Left lung (tissue), 10 donors: Measurements from ENCODE around the gene LIMA1. TPM values are rescaled to one million over a fixed set of nuclear protein-coding genes. Genes with fewer than 3 reads are reported as not detected.

ENCODE experiments used
- ATAC-seq: fragments of 200-7000 bp; cut with Tn5 transposase; one replicate; pipeline ENCODE4 v1.9.1; 2020; ENCODE audit warnings: moderate library complexity
- DNase-seq, 4 donors: peaks; one replicate each; pipeline ENCODE4 v3.0.0-alpha.2; 2013 to 2020
- H3K27ac ChIP-seq, 2 donors: fragments of 200-600 bp; sonication (generic) in 1 of 2; one replicate each; pipeline versions ENCODE4 v1.5.0 to v1.8.0; 2020 to 2021
- H3K27me3 ChIP-seq, 2 donors: fragments of 200-600 bp; sonication (generic) in 1 of 2; one replicate each; pipeline versions ENCODE4 v1.5.0 to v1.8.0; 2020 to 2021
- H3K36me3 ChIP-seq, 2 donors: fragments of 200-600 bp; sonication (generic) in 1 of 2; one replicate each; pipeline versions ENCODE4 v1.5.0 to v1.8.0; 2020 to 2021
- H3K4me1 ChIP-seq, 2 donors: fragments of 200-600 bp; one replicate each; pipeline ENCODE4 v1.8.0; 2021
- H3K4me3 ChIP-seq, 2 donors: fragments of 200-600 bp; sonication (generic) in 1 of 2; one replicate each; pipeline versions ENCODE4 v1.5.0 to v1.8.0; 2020 to 2021; ENCODE audit warnings: mild to moderate bottlenecking in 1 of 2
- H3K9me3 ChIP-seq, 2 donors: fragments of 200-600 bp; sonication (generic) in 1 of 2; one replicate each; pipeline versions ENCODE4 v1.5.0 to v1.8.0; 2020 to 2021
- CTCF ChIP-seq, 2 donors: fragments of 200-600 bp; sonication (generic) in 1 of 2; IDR thresholded peaks; one replicate each; pipeline versions ENCODE4 v1.5.0 to v1.8.0; 2021; ENCODE audit warnings: antibody characterized with exemption in 2 of 2
- intact Hi-C, 2 donors: fragments of 100-400 bp; cut with DNase I; formaldehyde crosslinking; loops; one replicate each; pipeline versions ENCODE4 v1.11.2 to v1.14.2; 2022
- polyA plus RNA-seq, 6 donors: library from polyadenylated mRNA; unstranded; fragments of 120-200 nt; gene quantifications; one replicate each; pipeline ENCODE4 v1.2.1, GENCODE V29; 2013; ENCODE audit not compliant: insufficient read length in 6 of 6
- total RNA-seq, 2 donors: library from RNA; stranded (reverse); fragmentation: NEBNext Ultra II Directional; extraction: Animal tissue kit (Norgen Biotek cat#: 25700); gene quantifications; one replicate each; pipeline ENCODE4 v1.2.1, GENCODE V29; 2021
- donor health status: DM: no; HTN: yes; CAD: no.
- donor health status: DM: no; HTN: no; CAD: no.

The LIMA1 gene
- total and polyA plus RNA-seq, 8 donors: 71.9 to 91.0 (median 81.9) TPM

DNA sequence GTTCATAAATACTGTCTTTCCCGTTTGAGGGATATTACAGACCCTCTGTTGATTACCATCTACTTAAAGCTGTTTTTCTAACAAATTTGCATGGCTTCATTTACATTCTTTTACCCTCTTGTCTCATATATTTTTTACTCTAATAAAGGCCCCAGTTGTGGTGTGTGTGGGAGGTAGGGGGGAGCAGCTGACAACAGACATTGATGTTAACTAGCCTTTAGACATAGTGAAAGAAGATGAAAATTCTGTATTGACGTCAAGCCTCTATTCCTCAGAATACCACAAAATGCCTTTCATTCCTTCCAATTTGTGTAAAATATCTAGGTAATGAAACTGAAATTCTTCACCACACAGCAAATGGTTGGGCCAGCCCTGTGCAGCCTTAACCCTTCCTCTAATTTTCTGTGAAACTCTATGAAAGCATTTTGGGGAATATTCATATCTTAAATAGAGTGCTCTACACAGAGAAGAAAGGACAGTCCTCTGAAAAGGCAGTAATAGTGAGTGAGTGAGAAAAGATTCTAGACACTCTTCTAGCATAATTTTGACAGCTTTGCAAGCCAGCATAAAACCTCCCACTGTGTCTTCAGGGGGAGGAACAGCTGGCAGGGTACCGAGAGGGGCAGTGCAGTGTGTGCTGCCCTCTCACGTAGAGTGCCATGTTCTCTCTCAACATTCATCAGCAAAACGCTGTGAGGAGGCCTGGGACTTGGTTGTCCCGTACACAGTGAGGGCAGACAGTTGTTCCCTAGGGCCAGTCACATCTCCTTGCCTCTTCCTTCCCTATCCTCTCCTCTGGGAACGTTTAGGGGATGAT lies 96.0 kb downstream of the LIMA1 start:
- no peak overlapping the region for H3K4me3 ChIP-seq
- DNase-seq (no peak), ATAC-seq (peak; percentile 9)
- H3K36me3 ChIP-seq: peaks cover 0 to 16% of the 10 kb centered on the region in 2 donors
- no peaks in the 10 kb centered on the region for H3K27me3 ChIP-seq
- TF ChIP-seq CTCF (IDR thresholded peaks at IDR 0.05): no peak
- H3K9me3 ChIP-seq: no peaks in the 10 kb centered on the region
- H3K27ac ChIP-seq: peak overlapping the region; percentile 42 to 53
- intact Hi-C loops: no loop called here
- H3K4me1 ChIP-seq: peaks cover 11 to 13% of the 10 kb centered on the region in 2 donors

DNA sequence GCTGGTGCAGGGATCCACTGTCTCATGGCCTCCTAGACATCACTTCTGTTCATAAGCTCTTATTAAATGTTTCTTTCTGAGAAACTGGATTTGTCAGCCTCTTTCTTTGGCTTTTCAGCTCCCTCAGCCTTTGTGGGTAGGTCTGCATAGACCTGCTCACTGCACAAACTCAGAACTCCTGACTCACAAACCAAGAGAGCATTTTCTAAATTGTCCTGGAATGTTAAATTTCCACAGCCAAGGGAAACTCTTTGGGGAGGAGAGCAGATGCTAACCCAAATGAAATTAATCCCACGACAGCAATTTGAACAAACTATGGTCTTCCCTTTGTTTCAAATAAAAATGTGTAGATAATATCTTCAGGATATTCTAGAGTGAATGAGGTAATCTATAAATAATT lies 96.6 kb downstream of the LIMA1 start:
- H3K27me3 ChIP-seq: no peaks in the 10 kb centered on the region
- H3K36me3 ChIP-seq: peaks cover 0 to 14% of the 10 kb centered on the region in 2 donors
- no peak for DNase-seq
- H3K27ac ChIP-seq: peak overlapping the region; percentile 42 to 53
- ATAC-seq: peak; percentile 16
- TF ChIP-seq CTCF (IDR thresholded peaks at IDR 0.05): no peak
- no peak overlapping the region for H3K4me3 ChIP-seq
- intact Hi-C loops: no loop called here
- peaks cover 11 to 13% of the 10 kb centered on the region in 2 donors for H3K4me1 ChIP-seq
- H3K9me3 ChIP-seq: no peaks in the 10 kb centered on the region

DNA sequence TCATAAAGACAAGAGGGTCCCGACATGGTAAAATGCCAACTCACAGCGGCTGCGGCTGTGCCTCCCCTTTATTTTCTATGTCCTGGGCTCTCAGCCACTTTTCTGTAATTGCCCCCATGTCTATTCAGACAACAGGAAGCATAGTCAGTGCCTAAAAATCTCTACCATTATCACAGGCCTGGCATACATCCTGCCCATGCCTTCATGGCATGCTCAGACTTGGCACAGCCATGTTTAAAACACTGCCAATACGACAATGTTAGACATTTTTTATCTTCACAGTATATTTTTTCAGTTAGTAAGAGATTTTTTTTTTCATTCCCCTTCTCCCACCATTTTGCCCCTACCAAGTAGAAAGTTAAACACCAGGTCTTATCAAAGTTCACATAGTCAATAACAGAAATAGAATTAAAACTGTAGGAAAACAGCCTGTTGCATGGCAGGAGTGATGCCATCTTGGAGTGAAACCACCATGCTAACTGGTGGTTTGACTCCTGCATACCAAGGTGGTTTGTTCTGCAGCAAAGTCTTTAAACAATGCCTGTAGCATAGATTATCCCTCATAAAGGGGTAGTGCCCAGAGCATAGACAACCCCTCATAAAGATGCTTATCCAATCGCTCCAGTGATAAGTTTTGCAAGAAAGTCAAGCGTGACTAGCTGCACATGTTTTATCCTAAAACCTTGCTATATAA lies 97.2 kb downstream of the LIMA1 start:
- Histone ChIP-seq H3K4me1 (peaks cover 11 to 13% of the 10 kb centered on the region in 2 donors), H3K27me3 (no peaks in the 10 kb centered on the region), H3K9me3 (no peaks in the 10 kb centered on the region), H3K27ac (peak overlapping the region in 1 of 2 donors; percentile 53), H3K36me3 (peaks cover 0 to 14% of the 10 kb centered on the region in 2 donors), H3K4me3 (no peak overlapping the region)
- no peak for ATAC-seq
- DNase-seq: no peak
- intact Hi-C loops: no loop called here
- TF ChIP-seq CTCF (IDR thresholded peaks at IDR 0.05): no peak

- H3K36me3 ChIP-seq: peaks cover 0 to 17% of the 10 kb centered on the region in 2 donors
- no peak overlapping the region for H3K4me3 ChIP-seq
- DNase-seq (no peak), ATAC-seq (peak; percentile 43)
- peak overlapping the region in 1 of 2 donors; percentile 53 for H3K27ac ChIP-seq
- no peaks in the 10 kb centered on the region for H3K9me3 ChIP-seq
- peaks cover 11 to 13% of the 10 kb centered on the region in 2 donors for H3K4me1 ChIP-seq
- H3K27me3 ChIP-seq: no peaks in the 10 kb centered on the region
- TF ChIP-seq CTCF (IDR thresholded peaks at IDR 0.05): no peak
- intact Hi-C loops: no loop called here
These were observed 97.9 kb downstream of the LIMA1 start for GRCh38 chr12:50185301-50185895.

DNA sequence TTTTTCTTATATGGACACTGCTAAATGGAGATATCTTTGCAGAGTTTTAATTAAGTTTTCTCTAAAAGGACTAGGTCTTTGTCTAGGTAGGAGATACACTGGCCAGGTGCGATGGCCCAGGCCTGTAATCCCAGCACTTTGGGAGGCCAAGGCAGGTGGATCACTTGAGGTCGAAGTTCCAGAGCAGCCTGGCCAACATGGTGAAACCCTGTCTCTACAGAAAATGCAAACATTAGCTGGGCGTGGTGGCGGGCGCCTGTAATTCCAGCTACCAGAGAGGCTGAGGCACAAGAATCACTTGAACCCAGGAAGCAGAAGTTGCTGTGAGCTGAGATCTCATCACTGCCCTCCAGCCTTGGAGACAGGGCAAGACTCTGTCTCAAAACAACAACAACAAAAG lies 99.1 kb downstream of the LIMA1 start:
- no peak for ATAC-seq
- Histone ChIP-seq H3K27me3 (no peaks in the 10 kb centered on the region), H3K27ac (no peak overlapping the region), H3K4me3 (no peak overlapping the region), H3K4me1 (peaks cover 11 to 13% of the 10 kb centered on the region in 2 donors), H3K36me3 (peaks cover 0 to 28% of the 10 kb centered on the region in 2 donors), H3K9me3 (no peaks in the 10 kb centered on the region)
- TF ChIP-seq CTCF (IDR thresholded peaks at IDR 0.05): no peak
- intact Hi-C loops: no loop called here
- no peak for DNase-seq
